WI38 (cell line): ENCODE data around the gene ARRDC3.

Source experiments
- H3K4me3 ChIP-seq: 2 replicates; pipeline ENCODE4 v1.5.1; 2011; ENCODE audit warnings: low read depth, mild to moderate bottlenecking, control low read depth, low read length
- CTCF ChIP-seq: IDR thresholded peaks from 2 replicates; pipeline ENCODE4 v1.5.1; 2012; ENCODE audit warnings: low read depth, mild to moderate bottlenecking, control low read depth, low read length

ARRDC3 gene

GRCh38 chr5:91367344-91367743 lies 15.8 kb downstream of the ARRDC3 start:
- H3K4me3 ChIP-seq = no peak overlapping the region
- no peak for TF ChIP-seq CTCF

GRCh38 chr5:91366551-91366950 lies 16.6 kb downstream of the ARRDC3 start:
- H3K4me3 ChIP-seq = no peak overlapping the region
- no peak for TF ChIP-seq CTCF

- no peak for TF ChIP-seq CTCF
- H3K4me3 ChIP-seq = no peak overlapping the region
Measured at GRCh38 chr5:91365498-91365897, 17.6 kb downstream of the ARRDC3 start.

- H3K4me3 ChIP-seq = no peak overlapping the region
- no peak for TF ChIP-seq CTCF
Measured at GRCh38 chr5:91362935-91363334, 20.2 kb downstream of the ARRDC3 start.

GRCh38 chr5:91361790-91362189 lies 21.3 kb downstream of the ARRDC3 start:
- TF ChIP-seq CTCF = no peak
- no peak overlapping the region for H3K4me3 ChIP-seq

- H3K4me3 ChIP-seq = no peak overlapping the region
- TF ChIP-seq CTCF = no peak
Measured at GRCh38 chr5:91361055-91361701, 21.9 kb downstream of the ARRDC3 start.

GRCh38 chr5:91359962-91360609 lies 23.0 kb downstream of the ARRDC3 start:
- TF ChIP-seq CTCF = no peak

More at GRCh38 chr5:91359962-91360609, 23.0 kb downstream of the ARRDC3 start:
- H3K4me3 ChIP-seq = no peak overlapping the region
